Measurements from ENCODE around the gene FAM131A. TPM values are rescaled to one million over a fixed set of nuclear protein-coding genes. Genes with fewer than 3 reads are reported as not detected.

FAM131A gene
- total and polyA plus RNA-seq, 5 donors from 2014 or later: 2.0 to 13.8 (median 2.4) TPM

DNA sequence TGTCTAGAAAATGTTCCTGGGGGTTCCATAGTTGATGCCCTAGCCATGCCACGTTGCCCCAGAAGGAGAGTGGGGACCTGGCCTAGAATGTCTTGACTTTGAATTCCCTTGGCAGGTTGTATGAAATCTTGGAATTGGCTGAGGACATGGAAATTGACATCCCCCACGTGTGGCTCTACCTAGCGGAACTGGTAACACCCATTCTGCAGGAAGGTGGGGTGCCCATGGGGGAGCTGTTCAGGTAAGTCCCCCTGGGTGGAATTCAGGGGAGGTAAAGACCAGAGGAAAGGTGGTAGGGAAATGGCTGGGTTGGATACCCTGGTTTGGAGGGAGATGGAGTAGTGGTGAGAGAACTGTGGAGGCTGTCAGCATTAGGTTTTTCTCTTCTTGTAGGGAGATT is 8.9 kb upstream of the FAM131A start:
- no peak for ATAC-seq (ENCODE audit: low read depth in 2 of 2)
- H3K4me1 Mint-ChIP-seq: peaks cover 0 to 12% (median 7%) of the 10 kb centered on the region in 4 donors
- no peak overlapping the region for H3K4me3 Mint-ChIP-seq
- no peak overlapping the region for H3K27ac ChIP-seq (ENCODE audit: insufficient read depth, low read length, poor library complexity, severe bottlenecking)
- H3K36me3 ChIP-seq (ENCODE audit: control insufficient read depth, insufficient read depth, low read length): peaks cover 93% of the 10 kb centered on the region
- no peaks in the 10 kb centered on the region for H3K4me1 ChIP-seq (ENCODE audit: control insufficient read depth, insufficient read depth, low read length, poor library complexity, severe bottlenecking)
- H3K9me3 Mint-ChIP-seq: no peaks in the 10 kb centered on the region
- no peaks in the 10 kb centered on the region for H3K9me3 ChIP-seq (ENCODE audit: control insufficient read depth in 2 of 2, low read length in 2 of 2)
- no peaks in the 10 kb centered on the region for H3K27me3 ChIP-seq (ENCODE audit: control insufficient read depth, insufficient read depth, low read length)
- H3K36me3 Mint-ChIP-seq: peaks cover 68% of the 10 kb centered on the region
- no peak for DNase-seq
- H3K27me3 Mint-ChIP-seq: no peaks in the 10 kb centered on the region
- no peak overlapping the region for H3K27ac Mint-ChIP-seq
- H3K4me3 ChIP-seq (ENCODE audit: low read depth, low read length): no peak overlapping the region

DNA sequence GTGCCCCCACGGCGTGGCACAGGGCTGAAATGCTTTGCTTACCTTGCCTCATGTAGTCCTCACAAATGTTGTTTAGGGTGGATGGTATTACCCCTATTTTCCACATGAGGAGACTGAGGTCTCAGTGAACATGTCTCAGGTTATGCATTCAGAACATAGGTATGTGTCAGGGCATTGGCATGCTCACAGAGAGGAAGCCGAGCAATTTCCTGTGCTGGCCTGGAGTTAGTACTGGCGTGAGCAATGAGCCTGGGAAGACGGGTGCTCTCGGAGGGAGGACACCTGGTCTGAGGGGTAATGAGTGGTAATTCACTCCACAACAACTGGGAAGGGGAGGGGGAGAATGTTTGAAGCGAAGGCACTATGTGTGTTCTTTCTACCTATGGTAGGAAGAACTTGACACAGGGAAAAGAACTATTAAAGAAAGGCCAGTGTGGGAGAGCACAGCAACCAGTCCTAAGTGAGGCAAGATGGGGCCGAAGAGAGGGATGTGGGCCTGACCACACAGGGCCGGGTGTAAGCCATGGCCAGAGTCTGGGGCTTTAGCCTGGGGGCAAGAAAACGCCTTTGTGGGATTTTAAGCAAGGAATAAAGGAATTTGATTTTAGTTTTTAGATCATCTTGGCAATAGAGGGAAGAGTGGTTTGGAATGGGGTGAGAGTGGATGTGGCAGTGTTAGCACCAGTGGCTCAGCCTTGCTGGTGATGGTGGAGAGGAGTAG is 4.9 kb upstream of the FAM131A start:
- H3K4me1 ChIP-seq (ENCODE audit: control insufficient read depth, insufficient read depth, low read length, poor library complexity, severe bottlenecking): peaks cover 19% of the 10 kb centered on the region
- Mint-ChIP-seq H3K9me3 (no peaks in the 10 kb centered on the region), H3K4me3 (peak overlapping the region in 1 of 4 donors; percentile 1), H3K36me3 (peaks cover 44% of the 10 kb centered on the region), H3K27ac (peak overlapping the region; percentile 5 to 97 (median 78)), H3K4me1 (peaks cover 0 to 36% (median 27%) of the 10 kb centered on the region in 4 donors), H3K27me3 (no peaks in the 10 kb centered on the region)
- no peak for ATAC-seq (ENCODE audit: low read depth in 2 of 2)
- H3K27ac ChIP-seq (ENCODE audit: insufficient read depth, low read length, poor library complexity, severe bottlenecking): no peak overlapping the region
- H3K9me3 ChIP-seq (ENCODE audit: control insufficient read depth in 2 of 2, low read length in 2 of 2): no peaks in the 10 kb centered on the region
- no peak for DNase-seq
- peaks cover 63% of the 10 kb centered on the region for H3K36me3 ChIP-seq (ENCODE audit: control insufficient read depth, insufficient read depth, low read length)
- no peaks in the 10 kb centered on the region for H3K27me3 ChIP-seq (ENCODE audit: control insufficient read depth, insufficient read depth, low read length)
- no peak overlapping the region for H3K4me3 ChIP-seq (ENCODE audit: low read depth, low read length)

GRCh38 chr3:184333190-184333589 is 4.2 kb upstream of the FAM131A start:
- Mint-ChIP-seq H3K4me1 (peaks cover 0 to 42% (median 33%) of the 10 kb centered on the region in 4 donors), H3K9me3 (no peaks in the 10 kb centered on the region), H3K36me3 (peaks cover 46% of the 10 kb centered on the region), H3K4me3 (peak overlapping the region in 1 of 4 donors; percentile 93), H3K27ac (peak overlapping the region in 2 of 3 donors; percentile 74 to 97), H3K27me3 (no peaks in the 10 kb centered on the region)
- Histone ChIP-seq H3K27me3 (ENCODE audit: control insufficient read depth, insufficient read depth, low read length) (no peaks in the 10 kb centered on the region), H3K4me3 (ENCODE audit: low read depth, low read length) (no peak overlapping the region), H3K9me3 (ENCODE audit: control insufficient read depth in 2 of 2, low read length in 2 of 2) (no peaks in the 10 kb centered on the region), H3K4me1 (ENCODE audit: control insufficient read depth, insufficient read depth, low read length, poor library complexity, severe bottlenecking) (peaks cover 24% of the 10 kb centered on the region), H3K27ac (ENCODE audit: insufficient read depth, low read length, poor library complexity, severe bottlenecking) (peak overlapping the region; percentile 94), H3K36me3 (ENCODE audit: control insufficient read depth, insufficient read depth, low read length) (peaks cover 57% of the 10 kb centered on the region)
- DNase-seq (no peak), ATAC-seq (ENCODE audit: low read depth in 2 of 2) (no peak)

GRCh38 chr3:184333700-184334099 is 3.7 kb upstream of the FAM131A start:
- Histone ChIP-seq H3K4me3 (ENCODE audit: low read depth, low read length) (no peak overlapping the region), H3K36me3 (ENCODE audit: control insufficient read depth, insufficient read depth, low read length) (peaks cover 52% of the 10 kb centered on the region), H3K9me3 (ENCODE audit: control insufficient read depth in 2 of 2, low read length in 2 of 2) (no peaks in the 10 kb centered on the region), H3K27me3 (ENCODE audit: control insufficient read depth, insufficient read depth, low read length) (no peaks in the 10 kb centered on the region), H3K4me1 (ENCODE audit: control insufficient read depth, insufficient read depth, low read length, poor library complexity, severe bottlenecking) (peaks cover 29% of the 10 kb centered on the region), H3K27ac (ENCODE audit: insufficient read depth, low read length, poor library complexity, severe bottlenecking) (peak overlapping the region; percentile 94)
- peak overlapping the region; percentile 81 to 97 (median 92) for H3K27ac Mint-ChIP-seq
- peaks cover 0 to 42% (median 34%) of the 10 kb centered on the region in 4 donors for H3K4me1 Mint-ChIP-seq
- H3K9me3 Mint-ChIP-seq: no peaks in the 10 kb centered on the region
- peak overlapping the region; percentile 3 to 93 (median 42) for H3K4me3 Mint-ChIP-seq
- H3K27me3 Mint-ChIP-seq: no peaks in the 10 kb centered on the region
- DNase-seq (no peak), ATAC-seq (ENCODE audit: low read depth in 2 of 2) (no peak)
- H3K36me3 Mint-ChIP-seq: peaks cover 41% of the 10 kb centered on the region

GRCh38 chr3:184334470-184335158 is 2.8 kb upstream of the FAM131A start:
- Mint-ChIP-seq H3K27me3 (no peaks in the 10 kb centered on the region), H3K4me1 (peaks cover 0 to 47% (median 36%) of the 10 kb centered on the region in 4 donors), H3K4me3 (peak overlapping the region; percentile 52 to 93 (median 74)), H3K36me3 (peaks cover 34% of the 10 kb centered on the region), H3K9me3 (no peaks in the 10 kb centered on the region), H3K27ac (peak overlapping the region; percentile 89 to 97 (median 92))
- no peaks in the 10 kb centered on the region for H3K27me3 ChIP-seq (ENCODE audit: control insufficient read depth, insufficient read depth, low read length)
- peaks cover 29% of the 10 kb centered on the region for H3K4me1 ChIP-seq (ENCODE audit: control insufficient read depth, insufficient read depth, low read length, poor library complexity, severe bottlenecking)
- H3K9me3 ChIP-seq (ENCODE audit: control insufficient read depth in 2 of 2, low read length in 2 of 2): no peaks in the 10 kb centered on the region
- peak; percentile 51 to 57 for ATAC-seq (ENCODE audit: low read depth in 2 of 2)
- peaks cover 45% of the 10 kb centered on the region for H3K36me3 ChIP-seq (ENCODE audit: control insufficient read depth, insufficient read depth, low read length)
- no peak overlapping the region for H3K4me3 ChIP-seq (ENCODE audit: low read depth, low read length)
- DNase-seq: peak in 2 of 3 donors; percentile 23 to 33
- H3K27ac ChIP-seq (ENCODE audit: insufficient read depth, low read length, poor library complexity, severe bottlenecking): peak overlapping the region; percentile 94

- Histone ChIP-seq H3K27me3 (ENCODE audit: control insufficient read depth, insufficient read depth, low read length) (no peaks in the 10 kb centered on the region), H3K36me3 (ENCODE audit: control insufficient read depth, insufficient read depth, low read length) (peaks cover 39% of the 10 kb centered on the region), H3K27ac (ENCODE audit: insufficient read depth, low read length, poor library complexity, severe bottlenecking) (peak overlapping the region; percentile 94), H3K9me3 (ENCODE audit: control insufficient read depth in 2 of 2, low read length in 2 of 2) (no peaks in the 10 kb centered on the region), H3K4me3 (ENCODE audit: low read depth, low read length) (peak overlapping the region; percentile 55), H3K4me1 (ENCODE audit: control insufficient read depth, insufficient read depth, low read length, poor library complexity, severe bottlenecking) (peaks cover 29% of the 10 kb centered on the region)
- DNase-seq: peak in 1 of 3 donors; percentile 12
- Mint-ChIP-seq H3K4me1 (peaks cover 0 to 47% (median 36%) of the 10 kb centered on the region in 4 donors), H3K4me3 (peak overlapping the region; percentile 88 to 93 (median 92)), H3K9me3 (no peaks in the 10 kb centered on the region), H3K36me3 (peaks cover 30% of the 10 kb centered on the region), H3K27ac (peak overlapping the region; percentile 20 to 97 (median 96)), H3K27me3 (no peaks in the 10 kb centered on the region)
- no peak for ATAC-seq (ENCODE audit: low read depth in 2 of 2)
Measured at GRCh38 chr3:184335291-184335660, 2.1 kb upstream of the FAM131A start.

DNA sequence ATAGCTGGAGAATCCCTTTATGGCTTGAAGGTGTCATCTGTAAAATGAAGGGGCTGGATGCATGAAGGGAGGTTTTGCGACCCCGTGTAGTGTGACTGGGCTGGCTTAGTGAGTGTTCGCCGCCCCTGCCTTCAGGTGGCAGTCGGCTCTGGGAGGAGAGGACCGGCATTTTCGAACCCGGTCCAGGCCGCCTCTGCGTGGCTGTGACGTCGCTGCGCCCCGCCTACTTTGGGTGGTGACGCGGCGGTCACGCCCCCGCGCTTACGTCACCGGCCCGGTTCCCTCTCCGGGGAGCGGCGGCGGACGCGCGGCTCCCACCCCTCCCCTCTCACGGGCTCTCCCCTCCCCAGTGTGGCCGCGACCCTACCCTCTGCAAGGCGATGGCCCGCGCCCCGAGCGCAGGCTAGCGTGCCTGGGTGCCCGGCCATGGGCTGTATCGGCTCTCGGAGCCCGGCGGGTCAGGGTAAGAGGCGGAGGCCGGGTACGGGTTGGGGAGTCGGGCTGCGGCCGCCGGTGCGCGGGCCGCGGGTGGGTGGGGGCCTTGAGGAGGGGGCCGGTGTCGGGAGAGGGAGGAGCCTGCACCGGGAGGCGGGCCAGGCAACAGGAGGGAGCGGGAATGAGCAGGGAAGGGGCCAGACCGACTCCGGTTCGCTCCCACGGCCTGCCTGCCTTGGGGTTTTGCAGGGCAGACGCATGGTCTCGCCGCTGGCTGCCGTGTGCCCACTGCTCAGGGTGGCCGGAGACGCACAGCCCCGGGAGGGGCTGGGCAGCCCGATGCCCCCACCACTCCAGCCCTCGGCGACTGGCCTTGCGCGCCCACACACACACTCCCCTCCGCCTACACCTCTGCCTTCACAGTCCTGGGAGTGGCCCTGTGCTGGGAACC is 1.5 kb upstream of the FAM131A start:
- peak; percentile 81 to 88 (median 83) for DNase-seq
- Mint-ChIP-seq H3K27ac (peak overlapping the region; percentile 93 to 97 (median 97)), H3K27me3 (no peaks in the 10 kb centered on the region), H3K4me3 (peak overlapping the region; percentile 91 to 97 (median 93)), H3K36me3 (peaks cover 34% of the 10 kb centered on the region), H3K4me1 (peaks cover 0 to 48% (median 38%) of the 10 kb centered on the region in 4 donors), H3K9me3 (no peaks in the 10 kb centered on the region)
- no peaks in the 10 kb centered on the region for H3K27me3 ChIP-seq (ENCODE audit: control insufficient read depth, insufficient read depth, low read length)
- no peaks in the 10 kb centered on the region for H3K9me3 ChIP-seq (ENCODE audit: control insufficient read depth in 2 of 2, low read length in 2 of 2)
- H3K4me3 ChIP-seq (ENCODE audit: low read depth, low read length): peak overlapping the region; percentile 70
- peaks cover 29% of the 10 kb centered on the region for H3K4me1 ChIP-seq (ENCODE audit: control insufficient read depth, insufficient read depth, low read length, poor library complexity, severe bottlenecking)
- peak; percentile 67 to 70 for ATAC-seq (ENCODE audit: low read depth in 2 of 2)
- H3K36me3 ChIP-seq (ENCODE audit: control insufficient read depth, insufficient read depth, low read length): peaks cover 34% of the 10 kb centered on the region
- H3K27ac ChIP-seq (ENCODE audit: insufficient read depth, low read length, poor library complexity, severe bottlenecking): peak overlapping the region; percentile 94

Data from CD4-positive, CD25-positive, alpha-beta regulatory T cell (primary cell).